ENCODE data around the gene UBE2E2.

DNA sequence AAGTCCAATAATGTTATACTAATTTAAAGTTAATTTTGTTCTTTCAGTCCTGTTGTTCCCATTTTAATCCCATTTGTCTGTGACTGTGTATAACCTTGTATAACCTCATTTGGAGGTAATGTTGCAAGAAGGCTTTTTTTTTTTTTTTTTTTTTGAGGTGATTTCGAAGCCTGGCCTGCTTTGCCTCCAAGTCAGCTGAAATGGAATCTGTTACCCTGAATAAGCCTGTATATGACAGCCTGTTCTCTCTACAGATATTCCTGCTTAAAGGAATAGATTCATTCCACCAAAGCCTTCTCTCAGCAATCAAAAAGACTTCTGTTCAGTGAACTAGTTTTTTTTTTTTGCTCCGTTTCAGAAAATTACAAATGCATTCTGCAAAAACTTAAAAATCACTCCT is 330.9 kb downstream of the UBE2E2 start:
- no peak for TF ChIP-seq CTCF (IDR thresholded peaks at IDR 0.05 in 4 of 5, conservative IDR thresholded peaks at IDR 0.05 in 1 of 5)
- no peak for TF ChIP-seq POLR2A (IDR thresholded peaks at IDR 0.05)

Measured in gastrocnemius medialis (tissue), 4 donors.